Fibroblast of lung (primary cell): ENCODE measurements around the gene PTGDS.

ENCODE experiments used
- CTCF ChIP-seq, 2 donors: IDR thresholded peaks in 1 of 2; conservative IDR thresholded peaks in 1 of 2; 1 replicate in 1 of 2; 2 replicates in 1 of 2; pipeline ENCODE4 v1.5.1; 2011 to 2012; ENCODE audit warnings: low read length in 2 of 2, control low read depth in 1 of 2, inconsistent platforms in 1 of 2, low read depth in 1 of 2, mild to moderate bottlenecking in 1 of 2
- EZH2 ChIP-seq: IDR thresholded peaks from 2 replicates; pipeline ENCODE4 v1.5.1; 2012; ENCODE audit warnings: low read length, control low read depth, mild to moderate bottlenecking; ENCODE audit errors: missing control alignments

DNA sequence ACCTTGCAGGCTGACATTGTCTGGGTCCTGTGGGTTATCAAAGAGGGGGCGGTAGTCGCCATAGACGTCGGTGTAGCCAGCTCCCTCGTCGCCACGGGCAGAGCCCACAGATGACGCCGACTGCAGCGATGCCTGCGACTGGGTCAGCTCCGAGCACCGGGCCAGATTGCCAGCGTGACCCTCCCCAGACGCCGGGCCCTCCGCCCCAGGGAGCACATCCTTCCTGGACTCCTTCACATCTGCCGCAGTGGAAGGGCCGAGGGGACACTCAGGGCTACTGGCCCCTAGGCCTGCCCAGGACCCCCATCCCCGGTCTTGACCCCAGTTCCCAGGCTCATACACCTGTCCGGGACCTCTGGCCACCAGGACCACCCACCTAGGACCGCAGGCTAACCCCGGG is 36.9 kb downstream of the PTGDS start:
- no peak for TF ChIP-seq CTCF (conservative IDR thresholded peaks at IDR 0.05 in 1 of 2, IDR thresholded peaks at IDR 0.05 in 1 of 2; ENCODE audit: low read depth in 1 of 2, low read length in 2 of 2)
- TF ChIP-seq EZH2 = no peak
